D721Med (cell line): ENCODE measurements around the gene COL5A2.

ENCODE experiments used
- DNase-seq: peaks from one replicate; pipeline ENCODE4 v3.0.0; 2011; ENCODE audit warnings: low spot score; ENCODE audit not compliant: insufficient read length
- FAIRE-seq: peaks from 2 replicates; lab custom pipeline; 2011; peaks lifted over from hg19 to GRCh38; lab: Jason Lieb, UNC
- CTCF ChIP-seq: IDR thresholded peaks from 2 replicates; pipeline ENCODE4 v1.5.1; 2012; ENCODE audit warnings: mild to moderate bottlenecking, control low read depth; ENCODE audit not compliant: insufficient read depth; ENCODE audit errors: missing control alignments

COL5A2 gene

GRCh38 chr2:189203177-189203799, 23.7 kb upstream of the COL5A2 start:
- TF ChIP-seq CTCF, result no peak
- FAIRE-seq (no peak), DNase-seq (no peak)

- no peak for TF ChIP-seq CTCF
- FAIRE-seq (no peak), DNase-seq (no peak)
Measured at GRCh38 chr2:189199797-189200196, 20.2 kb upstream of the COL5A2 start.

- TF ChIP-seq CTCF, result no peak
- DNase-seq, result no peak
- FAIRE-seq, result no peak
Measured at GRCh38 chr2:189192766-189193165, 13.2 kb upstream of the COL5A2 start.

GRCh38 chr2:189191766-189192165, 12.2 kb upstream of the COL5A2 start:
- DNase-seq, result no peak
- no peak for FAIRE-seq

GRCh38 chr2:189190685-189191084, 11.1 kb upstream of the COL5A2 start:
- no peak for TF ChIP-seq CTCF
- FAIRE-seq, result no peak
- DNase-seq, result no peak

More at GRCh38 chr2:189191766-189192165, 12.2 kb upstream of the COL5A2 start:
- no peak for TF ChIP-seq CTCF

- FAIRE-seq (no peak), DNase-seq (no peak)
- TF ChIP-seq CTCF, result no peak
Measured at GRCh38 chr2:189188115-189188805, 8.7 kb upstream of the COL5A2 start.

- TF ChIP-seq CTCF, result no peak
- FAIRE-seq (no peak), DNase-seq (no peak)
Measured at GRCh38 chr2:189183170-189183569, 3.6 kb upstream of the COL5A2 start.
